Fibroblast of mammary gland (primary cell): ENCODE data around the gene CAMKK1.

Source experiments
- DNase-seq: peaks from one replicate; pipeline ENCODE4 v3.0.0-alpha.2; 2010; ENCODE audit warnings: low read depth
- H3K4me3 ChIP-seq: 2 replicates; pipeline ENCODE4 v1.5.1; 2011; ENCODE audit warnings: low read depth, mild to moderate bottlenecking, low read length, moderate library complexity; ENCODE audit not compliant: control insufficient read depth
- TF ChIP-seq, protein P1 (sequence below): conservative IDR thresholded peaks from 2 replicates; pipeline ENCODE4 v1.5.1; 2011; ENCODE audit warnings: low read depth, low read length, inconsistent platforms; ENCODE audit not compliant: control insufficient read depth, insufficient read depth

The CAMKK1 gene

DNA sequence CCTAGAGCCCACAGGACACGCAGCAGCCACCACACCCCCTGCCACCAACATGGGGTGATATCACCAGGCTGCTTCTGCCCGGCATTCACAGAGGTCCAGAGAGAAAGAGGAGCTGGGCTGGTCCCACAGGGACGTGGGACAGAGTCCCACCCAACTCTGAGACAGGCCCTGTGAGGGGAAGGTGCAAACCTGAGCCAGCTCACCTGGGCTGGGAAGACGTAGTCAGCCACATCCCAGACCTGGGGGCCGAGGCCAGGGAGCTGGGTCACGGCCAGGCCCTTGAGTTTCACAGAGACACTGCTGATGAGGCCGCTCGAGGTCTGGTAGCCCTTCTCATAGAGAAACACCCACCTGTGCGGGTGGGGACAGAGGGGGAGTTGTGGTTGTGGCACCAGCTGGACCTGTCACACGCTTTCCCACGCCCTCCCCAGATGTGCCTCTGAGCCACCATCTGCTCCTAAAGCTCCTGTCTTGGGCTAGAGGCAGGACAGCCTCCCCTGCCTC, 12.2 kb upstream of the CAMKK1 start:
- no peak overlapping the region for H3K4me3 ChIP-seq
- TF ChIP-seq, protein P1, sequence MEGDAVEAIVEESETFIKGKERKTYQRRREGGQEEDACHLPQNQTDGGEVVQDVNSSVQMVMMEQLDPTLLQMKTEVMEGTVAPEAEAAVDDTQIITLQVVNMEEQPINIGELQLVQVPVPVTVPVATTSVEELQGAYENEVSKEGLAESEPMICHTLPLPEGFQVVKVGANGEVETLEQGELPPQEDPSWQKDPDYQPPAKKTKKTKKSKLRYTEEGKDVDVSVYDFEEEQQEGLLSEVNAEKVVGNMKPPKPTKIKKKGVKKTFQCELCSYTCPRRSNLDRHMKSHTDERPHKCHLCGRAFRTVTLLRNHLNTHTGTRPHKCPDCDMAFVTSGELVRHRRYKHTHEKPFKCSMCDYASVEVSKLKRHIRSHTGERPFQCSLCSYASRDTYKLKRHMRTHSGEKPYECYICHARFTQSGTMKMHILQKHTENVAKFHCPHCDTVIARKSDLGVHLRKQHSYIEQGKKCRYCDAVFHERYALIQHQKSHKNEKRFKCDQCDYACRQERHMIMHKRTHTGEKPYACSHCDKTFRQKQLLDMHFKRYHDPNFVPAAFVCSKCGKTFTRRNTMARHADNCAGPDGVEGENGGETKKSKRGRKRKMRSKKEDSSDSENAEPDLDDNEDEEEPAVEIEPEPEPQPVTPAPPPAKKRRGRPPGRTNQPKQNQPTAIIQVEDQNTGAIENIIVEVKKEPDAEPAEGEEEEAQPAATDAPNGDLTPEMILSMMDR, result no peak
- DNase-seq, result no peak

GRCh38 chr17:3904501-3904900, 11.6 kb upstream of the CAMKK1 start:
- no peak overlapping the region for H3K4me3 ChIP-seq
- no peak for DNase-seq
- TF ChIP-seq, protein P1, result no peak

GRCh38 chr17:3903881-3904290, 11.0 kb upstream of the CAMKK1 start:
- no peak for DNase-seq
- TF ChIP-seq, protein P1, result no peak
- no peak overlapping the region for H3K4me3 ChIP-seq

DNA sequence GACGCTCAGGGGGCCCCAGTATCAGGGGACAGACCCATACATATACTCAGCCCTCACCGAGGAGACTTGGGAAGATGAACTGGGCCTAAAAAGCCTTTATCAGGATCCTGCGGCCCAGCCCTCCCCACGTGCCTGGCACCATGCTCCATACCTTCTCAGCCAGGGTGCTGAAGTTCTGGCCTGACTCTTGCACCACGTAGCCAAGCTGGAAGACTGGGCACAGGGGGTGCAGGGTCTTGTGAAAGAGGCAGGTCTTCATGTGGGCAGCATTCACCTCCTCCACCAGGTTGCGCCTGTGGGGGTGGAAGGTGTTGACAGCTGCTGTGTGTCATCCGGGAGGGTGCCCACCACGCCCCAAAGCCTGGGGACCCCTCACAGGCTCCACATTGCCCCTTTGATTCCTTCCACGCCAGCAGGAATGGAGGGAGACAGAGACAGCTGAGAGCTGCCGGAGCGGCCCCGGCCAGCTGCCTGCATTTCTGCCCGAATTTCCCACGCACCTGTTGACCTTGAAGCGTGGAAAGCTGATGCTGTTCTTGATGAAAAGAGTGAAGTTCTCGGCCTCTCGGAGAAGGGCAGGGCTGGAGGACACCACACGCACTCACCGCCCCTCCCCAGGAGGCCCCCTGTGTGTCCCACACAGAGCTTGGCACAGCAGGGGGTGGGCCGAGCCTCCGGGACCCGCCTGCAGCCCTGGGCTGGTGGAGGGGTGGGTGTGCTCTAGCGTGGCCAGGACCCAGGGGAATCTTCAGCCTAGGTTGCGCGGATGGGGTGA, 10.4 kb upstream of the CAMKK1 start:
- no peak overlapping the region for H3K4me3 ChIP-seq
- TF ChIP-seq, protein P1, result no peak
- DNase-seq, result no peak

DNA sequence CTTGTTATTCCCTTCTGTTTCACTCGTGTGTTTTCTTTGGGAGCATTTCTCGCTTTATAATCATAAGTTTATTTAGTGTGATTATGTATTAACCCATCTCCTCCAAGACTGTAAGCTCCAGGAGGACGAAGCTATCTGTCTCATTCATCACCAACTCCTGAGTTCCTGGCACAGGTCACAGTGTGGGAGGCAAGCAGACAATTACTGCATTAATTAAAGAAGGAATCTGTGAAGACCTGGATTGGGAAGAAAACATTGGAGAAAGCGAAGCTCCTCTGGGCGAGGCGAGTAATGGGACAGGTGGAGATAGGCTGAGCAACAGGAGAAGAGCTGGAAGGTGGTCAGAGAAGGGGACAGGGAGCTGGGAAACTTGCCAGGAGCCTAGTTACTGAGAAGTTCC, 7.8 kb upstream of the CAMKK1 start:
- no peak overlapping the region for H3K4me3 ChIP-seq
- TF ChIP-seq, protein P1, result no peak
- DNase-seq, result no peak

DNA sequence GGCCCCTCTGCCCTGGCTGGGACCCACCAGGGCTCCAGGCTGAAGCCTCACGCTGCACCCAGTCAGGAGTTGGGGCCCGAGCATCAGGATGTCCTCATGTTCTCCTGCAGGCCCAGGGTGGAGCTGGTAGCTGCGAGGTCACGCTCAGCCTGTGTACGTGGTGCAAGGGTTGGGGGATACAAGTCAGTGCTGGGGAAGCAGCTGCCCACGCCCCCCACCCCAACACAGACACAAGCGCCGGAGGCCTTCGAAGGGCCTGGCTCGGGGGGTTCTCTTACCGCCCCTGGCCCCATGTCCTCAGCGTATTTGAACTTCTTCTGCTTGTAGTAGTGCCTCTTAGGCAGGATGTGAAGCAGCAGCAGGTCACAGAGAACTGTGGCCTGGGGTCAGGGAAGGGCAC, 4.9 kb upstream of the CAMKK1 start:
- TF ChIP-seq, protein P1, result no peak

More for the DNA sequence above, 4.9 kb upstream of the CAMKK1 start:
- no peak overlapping the region for H3K4me3 ChIP-seq
- no peak for DNase-seq
